ENCODE measurements around the gene DAW1.

- TF ChIP-seq, protein P1, sequence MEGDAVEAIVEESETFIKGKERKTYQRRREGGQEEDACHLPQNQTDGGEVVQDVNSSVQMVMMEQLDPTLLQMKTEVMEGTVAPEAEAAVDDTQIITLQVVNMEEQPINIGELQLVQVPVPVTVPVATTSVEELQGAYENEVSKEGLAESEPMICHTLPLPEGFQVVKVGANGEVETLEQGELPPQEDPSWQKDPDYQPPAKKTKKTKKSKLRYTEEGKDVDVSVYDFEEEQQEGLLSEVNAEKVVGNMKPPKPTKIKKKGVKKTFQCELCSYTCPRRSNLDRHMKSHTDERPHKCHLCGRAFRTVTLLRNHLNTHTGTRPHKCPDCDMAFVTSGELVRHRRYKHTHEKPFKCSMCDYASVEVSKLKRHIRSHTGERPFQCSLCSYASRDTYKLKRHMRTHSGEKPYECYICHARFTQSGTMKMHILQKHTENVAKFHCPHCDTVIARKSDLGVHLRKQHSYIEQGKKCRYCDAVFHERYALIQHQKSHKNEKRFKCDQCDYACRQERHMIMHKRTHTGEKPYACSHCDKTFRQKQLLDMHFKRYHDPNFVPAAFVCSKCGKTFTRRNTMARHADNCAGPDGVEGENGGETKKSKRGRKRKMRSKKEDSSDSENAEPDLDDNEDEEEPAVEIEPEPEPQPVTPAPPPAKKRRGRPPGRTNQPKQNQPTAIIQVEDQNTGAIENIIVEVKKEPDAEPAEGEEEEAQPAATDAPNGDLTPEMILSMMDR (IDR thresholded peaks at IDR 0.05): no peak
- no peak for TF ChIP-seq POLR2A (IDR thresholded peaks at IDR 0.05)
Observed at GRCh38 chr2:227880460-227880859, 9.0 kb downstream of the DAW1 start.

Data from esophagus squamous epithelium (tissue), 4 donors.